Measurements from ENCODE around the gene RPL7L1.
"Not testable (repeated sequence)": the region's sequence is repeated elsewhere in the genome, so short reads cannot be mapped to it uniquely, and the experiment has no call there.

Gene RPL7L1

GRCh38 chr6:42894041-42894828 is 14.8 kb downstream of the RPL7L1 start:
- DNase-seq: not testable (repeated sequence)

GRCh38 chr6:42896178-42896719 is 16.8 kb downstream of the RPL7L1 start:
- no peak for DNase-seq

- peak; percentile 59 for DNase-seq
Observed at GRCh38 chr6:42898891-42899361, 19.5 kb downstream of the RPL7L1 start.

GRCh38 chr6:42899871-42900270 is 20.5 kb downstream of the RPL7L1 start:
- DNase-seq: no peak

GRCh38 chr6:42901538-42901957 is 22.1 kb downstream of the RPL7L1 start:
- DNase-seq: peak; percentile 48

GRCh38 chr6:42902429-42903263 is 23.2 kb downstream of the RPL7L1 start:
- not testable (repeated sequence) for DNase-seq

GRCh38 chr6:42904467-42904866 is 25.1 kb downstream of the RPL7L1 start:
- DNase-seq: no peak

- DNase-seq: no peak
Observed at GRCh38 chr6:42907336-42907735, 27.9 kb downstream of the RPL7L1 start.

GRCh38 chr6:42909835-42910234 is 30.4 kb downstream of the RPL7L1 start:
- DNase-seq: no peak

GRCh38 chr6:42911171-42912021 is 32.0 kb downstream of the RPL7L1 start:
- DNase-seq: no peak

GRCh38 chr6:42914546-42914945 is 35.1 kb downstream of the RPL7L1 start:
- no peak for DNase-seq

GRCh38 chr6:42915732-42916131 is 36.3 kb downstream of the RPL7L1 start, which contains the start of gene PTCRA:
Gene PTCRA, plus strand, starts transcription at chr6:42916053. Its CDS starts 17 bp downstream, at chr6:42916070.
- no peak for DNase-seq

- no peak for DNase-seq
Observed at GRCh38 chr6:42916288-42916687, 36.9 kb downstream of the RPL7L1 start.

- DNase-seq: no peak
Observed at GRCh38 chr6:42921801-42922200, 42.4 kb downstream of the RPL7L1 start.

- no peak for DNase-seq
Observed at GRCh38 chr6:42923666-42924065, 44.2 kb downstream of the RPL7L1 start.

- DNase-seq: no peak
Observed at GRCh38 chr6:42925248-42925857, 45.9 kb downstream of the RPL7L1 start.

GRCh38 chr6:42928986-42929820 is 49.8 kb downstream of the RPL7L1 start, which contains the start of gene CNPY3:
Gene CNPY3, plus strand, starts transcription at chr6:42929480. Its CDS starts 91 bp downstream, at chr6:42929571.
- peak; percentile 86 for DNase-seq

- DNase-seq: peak; percentile 50
Observed at GRCh38 chr6:42929821-42930360, 50.5 kb downstream of the RPL7L1 start.

GRCh38 chr6:42932412-42932811 is 53.0 kb downstream of the RPL7L1 start:
- no peak for DNase-seq

GRCh38 chr6:42933205-42933604 is 53.8 kb downstream of the RPL7L1 start:
- DNase-seq: no peak

GRCh38 chr6:42935322-42935721 is 55.9 kb downstream of the RPL7L1 start:
- no peak for DNase-seq

All from stimulated activated CD4-positive, alpha-beta T cell treated with anti-CD3 and anti-CD28 coated beads, Interleukin-12 subunit alpha, Interleukin-12 subunit beta, amount 100 ng/mL, for 4 hours (primary cell).